ENCODE measurements around the gene MED26. TPM values are rescaled to one million over a fixed set of nuclear protein-coding genes. Genes with fewer than 3 reads are reported as not detected.

The MED26 gene
- total RNA-seq, 4 donors from 2014 or later, result 6.6 to 10.0 (median 8.2) TPM

- TF ChIP-seq, protein P1, sequence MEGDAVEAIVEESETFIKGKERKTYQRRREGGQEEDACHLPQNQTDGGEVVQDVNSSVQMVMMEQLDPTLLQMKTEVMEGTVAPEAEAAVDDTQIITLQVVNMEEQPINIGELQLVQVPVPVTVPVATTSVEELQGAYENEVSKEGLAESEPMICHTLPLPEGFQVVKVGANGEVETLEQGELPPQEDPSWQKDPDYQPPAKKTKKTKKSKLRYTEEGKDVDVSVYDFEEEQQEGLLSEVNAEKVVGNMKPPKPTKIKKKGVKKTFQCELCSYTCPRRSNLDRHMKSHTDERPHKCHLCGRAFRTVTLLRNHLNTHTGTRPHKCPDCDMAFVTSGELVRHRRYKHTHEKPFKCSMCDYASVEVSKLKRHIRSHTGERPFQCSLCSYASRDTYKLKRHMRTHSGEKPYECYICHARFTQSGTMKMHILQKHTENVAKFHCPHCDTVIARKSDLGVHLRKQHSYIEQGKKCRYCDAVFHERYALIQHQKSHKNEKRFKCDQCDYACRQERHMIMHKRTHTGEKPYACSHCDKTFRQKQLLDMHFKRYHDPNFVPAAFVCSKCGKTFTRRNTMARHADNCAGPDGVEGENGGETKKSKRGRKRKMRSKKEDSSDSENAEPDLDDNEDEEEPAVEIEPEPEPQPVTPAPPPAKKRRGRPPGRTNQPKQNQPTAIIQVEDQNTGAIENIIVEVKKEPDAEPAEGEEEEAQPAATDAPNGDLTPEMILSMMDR (IDR thresholded peaks at IDR 0.05; ENCODE audit: low read depth), result no peak
Measured at GRCh38 chr19:16594131-16594586, 33.8 kb downstream of the MED26 start.

GRCh38 chr19:16593181-16593580, 34.8 kb downstream of the MED26 start:
- TF ChIP-seq, protein P1 (IDR thresholded peaks at IDR 0.05; ENCODE audit: low read depth), result no peak

DNA sequence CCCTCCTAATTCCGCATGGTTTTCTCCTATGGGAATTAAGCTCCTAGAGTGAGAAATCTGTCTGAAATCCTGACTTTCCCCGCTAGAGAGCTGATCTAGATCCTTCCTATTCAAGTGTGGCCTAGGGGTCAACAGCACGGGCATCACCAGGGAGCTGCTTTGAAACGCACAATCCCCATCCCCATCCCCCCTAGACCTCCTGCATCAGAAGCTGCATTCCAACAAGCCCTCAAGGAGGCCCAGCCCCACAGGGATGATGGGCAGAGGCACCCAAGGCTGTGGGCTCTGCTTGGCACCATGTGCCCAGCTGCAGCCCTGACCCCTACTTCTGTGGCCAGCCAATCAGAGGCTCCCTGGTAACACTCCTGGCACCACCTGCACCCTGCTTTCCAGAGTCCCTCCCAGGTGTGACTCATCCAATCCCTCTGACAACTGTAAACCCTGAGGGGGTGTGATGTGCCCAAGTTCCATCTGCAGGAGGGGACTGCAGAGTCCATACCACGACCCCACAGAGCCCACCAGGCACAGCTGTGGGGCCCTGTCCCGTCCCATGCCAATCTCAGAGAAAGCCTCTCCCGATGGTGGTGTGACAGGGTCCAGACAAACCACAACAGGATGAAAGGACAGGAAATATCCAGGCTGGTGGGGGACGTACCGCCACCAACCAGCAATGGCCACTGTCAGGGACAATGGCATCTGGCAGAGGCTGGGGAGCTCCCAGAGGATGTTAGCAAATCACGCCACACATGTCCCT, 36.0 kb downstream of the MED26 start:
- TF ChIP-seq, protein P1 (IDR thresholded peaks at IDR 0.05; ENCODE audit: low read depth), result no peak

DNA sequence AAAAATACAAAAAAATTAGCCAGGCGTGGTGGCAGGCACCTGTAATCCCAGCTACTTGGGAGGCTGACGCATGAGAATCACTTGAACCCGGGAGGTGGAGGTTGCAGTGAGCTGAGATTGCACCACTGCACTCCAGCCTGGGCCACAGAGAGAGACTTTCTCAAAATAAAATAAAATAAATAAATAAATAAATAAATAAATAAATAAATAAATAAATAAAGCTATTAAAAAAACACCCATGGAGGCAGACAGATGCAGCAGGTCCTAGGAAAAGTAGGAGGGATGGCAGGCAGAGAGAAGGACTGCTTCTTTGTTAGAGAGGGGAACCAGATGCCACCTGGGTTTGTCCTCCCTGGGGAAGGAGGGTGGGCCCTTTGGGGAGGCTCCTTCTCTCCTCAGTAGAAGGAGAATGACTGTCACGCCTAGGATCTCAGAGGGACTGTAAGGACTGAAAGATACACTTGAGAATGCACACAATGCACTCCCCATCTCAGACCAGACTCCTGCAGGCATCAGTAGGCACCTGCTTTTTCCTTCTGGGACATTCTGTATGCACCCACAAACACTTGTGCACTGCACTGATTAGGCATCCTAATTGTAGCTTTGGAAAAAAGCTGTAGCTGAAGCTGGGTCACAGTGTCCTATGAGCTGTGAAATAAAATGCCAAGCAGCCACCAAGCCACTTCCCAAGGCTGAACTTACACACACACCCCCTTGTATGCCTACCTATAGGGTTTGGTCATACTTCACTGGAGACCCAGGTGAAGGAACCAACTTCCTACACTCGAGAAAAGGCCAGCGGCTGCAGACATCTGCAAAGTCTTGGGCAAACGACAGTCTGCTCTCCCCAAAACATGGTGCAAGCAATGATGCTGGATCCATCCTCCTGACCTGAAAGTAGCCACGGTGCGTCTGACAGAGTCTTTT, 36.9 kb downstream of the MED26 start:
- TF ChIP-seq, protein P1 (IDR thresholded peaks at IDR 0.05; ENCODE audit: low read depth), result no peak

- TF ChIP-seq, protein P1 (IDR thresholded peaks at IDR 0.05; ENCODE audit: low read depth), result no peak
Measured at GRCh38 chr19:16589917-16590316, 38.1 kb downstream of the MED26 start.

GRCh38 chr19:16588824-16589577, 39.0 kb downstream of the MED26 start:
- TF ChIP-seq, protein P1 (IDR thresholded peaks at IDR 0.05; ENCODE audit: low read depth), result no peak
